CD4-positive, alpha-beta T cell (primary cell): ENCODE measurements around the gene KCNMA1. TPM values are rescaled to one million over a fixed set of nuclear protein-coding genes. Genes with fewer than 3 reads are reported as not detected.

Experiments
- ATAC-seq: fragments of 200-7000 bp; cut with Tn5 transposase; one replicate; pipeline ENCODE4 v1.10.0; 2022; ENCODE audit warnings: mild to moderate bottlenecking; ENCODE audit not compliant: poor library complexity
- CTCF ChIA-PET: fragments of 350-600 bp; sonication (Branson Sonifier 250); formaldehyde crosslinking; loops from one replicate; lab custom pipeline; 2021; ENCODE audit warnings: antibody characterized with exemption, inconsistent platforms; lab: Charles Lee
- POLR2A ChIA-PET: fragments of 350-600 bp; sonication (Branson Sonifier 250); formaldehyde crosslinking; loops from one replicate; lab custom pipeline; 2021; ENCODE audit warnings: antibody characterized with exemption, inconsistent platforms; lab: Charles Lee
- DNase-seq, 14 experiments: peaks; one replicate each; pipeline ENCODE4 v3.0.0-alpha.2; 2013 to 2020; ENCODE audit warnings: mixed read lengths in 2 of 14
- H3K27ac ChIP-seq, 2 donors: one replicate each; pipeline versions ENCODE4 v1.5.1 to v1.7.0; 2013; ENCODE audit warnings: low read length in 2 of 2, low read depth in 1 of 2, mild to moderate bottlenecking in 1 of 2
- H3K27me3 ChIP-seq, 2 experiments: 1 replicate in 1 of 2; 2 replicates in 1 of 2; pipeline versions ENCODE4 v1.6.1 to v1.7.0; 2013; ENCODE audit warnings: low read length in 2 of 2, control low read depth in 1 of 2, mild to moderate bottlenecking in 1 of 2, moderate library complexity in 1 of 2; ENCODE audit not compliant: insufficient read depth in 2 of 2, control insufficient read depth in 1 of 2
- H3K36me3 ChIP-seq: one replicate; pipeline ENCODE4 v1.6.1; 2013; ENCODE audit warnings: low read length, control low read depth; ENCODE audit not compliant: insufficient read depth
- H3K4me1 ChIP-seq: one replicate; pipeline ENCODE4 v1.6.1; 2013; ENCODE audit warnings: low read length, control low read depth; ENCODE audit not compliant: insufficient read depth
- H3K4me3 ChIP-seq: one replicate; pipeline ENCODE4 v1.5.1; 2013; ENCODE audit warnings: mild to moderate bottlenecking, low read length, moderate library complexity
- H3K9me3 ChIP-seq, 2 experiments: 1 replicate in 1 of 2; 2 replicates in 1 of 2; pipeline versions ENCODE4 v1.6.1 to v1.7.0; 2013; ENCODE audit warnings: low read length in 2 of 2, mild to moderate bottlenecking in 2 of 2, control low read depth in 1 of 2, moderate library complexity in 1 of 2; ENCODE audit not compliant: control insufficient read depth in 1 of 2, insufficient read depth in 1 of 2
- H3K27ac Mint-ChIP-seq: one replicate; pipeline ENCODE4 v1.8.0; 2020; ENCODE audit warnings: mixed read lengths
- H3K27me3 Mint-ChIP-seq: one replicate; pipeline ENCODE4 v1.8.0; 2021; ENCODE audit warnings: mixed read lengths
- H3K36me3 Mint-ChIP-seq: one replicate; pipeline ENCODE4 v1.8.0; 2021; ENCODE audit warnings: low read depth, mixed read lengths
- H3K4me1 Mint-ChIP-seq: one replicate; pipeline ENCODE4 v1.8.0; 2021; ENCODE audit warnings: low read depth, mixed read lengths
- H3K4me3 Mint-ChIP-seq: one replicate; pipeline ENCODE4 v1.8.0; 2020; ENCODE audit warnings: mild to moderate bottlenecking, mixed read lengths
- H3K9me3 Mint-ChIP-seq: one replicate; pipeline ENCODE4 v1.8.0; 2020; ENCODE audit warnings: mixed read lengths
- intact Hi-C, 2 experiments: fragments of 100-400 bp; cut with DNase I in 1 of 2; cut with micrococcal nuclease in 1 of 2; formaldehyde crosslinking; loops; one replicate each; pipeline versions ENCODE4 v1.15.1 to v1.9.0; 2023 to 2025; cut with DNase I, micrococcal nuclease
- total RNA-seq, 174 experiments: library from RNA in 2 of 174; stranded (reverse) in 2 of 174; gene quantifications; one replicate each; pipeline ENCODE4 v1.2.3 and lab custom pipeline; 2021 to 2026
- TF ChIP-seq, protein P1 (sequence below): fragments of 200-600 bp; IDR thresholded peaks from one replicate; pipeline ENCODE4 v1.8.0; 2022; ENCODE audit warnings: antibody characterized with exemption, mild to moderate bottlenecking

KCNMA1 gene
- total RNA-seq, 2 experiments from 2014 or later, result not detected

DNA sequence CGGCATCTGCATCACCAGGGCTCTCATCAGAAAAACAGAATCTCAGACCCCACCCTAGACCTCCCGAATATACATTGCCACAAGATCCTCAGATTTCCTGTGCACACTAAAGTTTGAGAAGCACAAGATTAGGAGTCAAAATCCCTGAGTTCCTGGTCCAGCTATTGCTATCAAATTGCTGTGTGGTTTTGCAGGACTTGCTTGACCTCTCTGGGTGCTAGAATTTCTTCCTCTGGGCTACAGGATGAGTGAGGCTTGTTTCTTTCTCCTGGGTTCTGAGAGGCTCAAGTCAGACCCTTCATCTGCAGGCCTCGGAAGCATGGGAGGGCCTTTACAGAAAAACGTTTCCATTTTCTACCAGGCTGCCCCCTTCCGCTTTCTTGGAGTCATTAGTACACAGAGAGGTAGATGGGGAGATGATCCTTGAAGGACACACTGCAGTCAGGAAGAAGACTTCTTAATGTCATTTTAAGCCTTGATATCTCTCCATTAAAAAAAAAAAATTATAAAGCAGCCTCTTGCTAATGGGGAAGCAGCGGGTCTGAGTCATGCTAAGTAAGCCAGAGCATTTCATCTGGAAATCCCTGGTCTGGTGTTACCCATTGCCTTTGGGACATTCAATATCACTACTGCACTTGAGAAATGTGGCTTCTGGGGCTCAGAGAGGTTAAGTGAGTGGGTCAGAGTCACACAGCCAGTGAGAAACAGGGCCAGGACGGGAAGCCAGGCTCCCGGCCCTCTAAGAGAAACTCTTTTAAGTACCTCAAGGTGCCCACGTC, 173.5 kb downstream of the KCNMA1 start:
- no peak overlapping the region for H3K27ac Mint-ChIP-seq
- TF ChIP-seq, protein P1, sequence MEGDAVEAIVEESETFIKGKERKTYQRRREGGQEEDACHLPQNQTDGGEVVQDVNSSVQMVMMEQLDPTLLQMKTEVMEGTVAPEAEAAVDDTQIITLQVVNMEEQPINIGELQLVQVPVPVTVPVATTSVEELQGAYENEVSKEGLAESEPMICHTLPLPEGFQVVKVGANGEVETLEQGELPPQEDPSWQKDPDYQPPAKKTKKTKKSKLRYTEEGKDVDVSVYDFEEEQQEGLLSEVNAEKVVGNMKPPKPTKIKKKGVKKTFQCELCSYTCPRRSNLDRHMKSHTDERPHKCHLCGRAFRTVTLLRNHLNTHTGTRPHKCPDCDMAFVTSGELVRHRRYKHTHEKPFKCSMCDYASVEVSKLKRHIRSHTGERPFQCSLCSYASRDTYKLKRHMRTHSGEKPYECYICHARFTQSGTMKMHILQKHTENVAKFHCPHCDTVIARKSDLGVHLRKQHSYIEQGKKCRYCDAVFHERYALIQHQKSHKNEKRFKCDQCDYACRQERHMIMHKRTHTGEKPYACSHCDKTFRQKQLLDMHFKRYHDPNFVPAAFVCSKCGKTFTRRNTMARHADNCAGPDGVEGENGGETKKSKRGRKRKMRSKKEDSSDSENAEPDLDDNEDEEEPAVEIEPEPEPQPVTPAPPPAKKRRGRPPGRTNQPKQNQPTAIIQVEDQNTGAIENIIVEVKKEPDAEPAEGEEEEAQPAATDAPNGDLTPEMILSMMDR, result no peak
- H3K36me3 Mint-ChIP-seq, result no peaks in the 10 kb centered on the region
- Histone ChIP-seq H3K27ac (no peak overlapping the region), H3K27me3 (peaks cover 0 to 2% of the 10 kb centered on the region in 2 experiments), H3K4me1 (no peaks in the 10 kb centered on the region), H3K36me3 (no peaks in the 10 kb centered on the region), H3K9me3 (peaks cover 0 to 3% of the 10 kb centered on the region in 2 experiments), H3K4me3 (no peak overlapping the region)
- intact Hi-C loops, result no loop called here
- H3K4me3 Mint-ChIP-seq, result no peak overlapping the region
- no peaks in the 10 kb centered on the region for H3K27me3 Mint-ChIP-seq
- H3K9me3 Mint-ChIP-seq, result no peaks in the 10 kb centered on the region
- H3K4me1 Mint-ChIP-seq, result no peaks in the 10 kb centered on the region
- CTCF ChIA-PET, result no interaction called here
- no peak for DNase-seq
- ATAC-seq, result no peak
- POLR2A ChIA-PET, result no interaction called here

DNA sequence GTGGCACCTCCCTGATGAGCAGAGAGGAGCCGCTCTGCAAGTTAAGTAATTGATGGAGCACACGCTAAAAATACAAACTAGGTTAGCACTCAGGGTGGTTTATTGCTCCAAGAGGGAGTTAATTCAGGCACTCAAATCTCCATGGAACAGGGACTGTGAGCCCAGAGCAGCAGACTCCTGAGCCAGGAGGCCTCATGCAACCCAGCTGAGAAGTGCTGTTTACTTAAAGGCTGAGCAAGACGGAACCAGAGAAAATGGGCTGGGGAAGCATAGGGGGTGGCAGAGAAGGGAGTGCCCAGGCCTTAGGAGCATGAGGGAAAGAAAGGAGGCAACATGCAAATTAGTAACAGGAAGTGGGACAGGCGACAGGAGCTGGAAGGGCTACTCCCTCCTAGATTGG, 174.1 kb downstream of the KCNMA1 start:
- no peaks in the 10 kb centered on the region for H3K4me1 ChIP-seq
- H3K27ac ChIP-seq, result no peak overlapping the region
- no peaks in the 10 kb centered on the region for H3K9me3 Mint-ChIP-seq
- peaks cover 0 to 3% of the 10 kb centered on the region in 2 experiments for H3K9me3 ChIP-seq
- H3K4me1 Mint-ChIP-seq, result no peaks in the 10 kb centered on the region
- ChIA-PET POLR2A (no interaction called here), CTCF (no interaction called here)
- ATAC-seq (no peak), DNase-seq (no peak)
- no peak overlapping the region for H3K27ac Mint-ChIP-seq
- H3K27me3 Mint-ChIP-seq, result no peaks in the 10 kb centered on the region
- H3K4me3 Mint-ChIP-seq, result no peak overlapping the region
- no peaks in the 10 kb centered on the region for H3K36me3 ChIP-seq
- no peak overlapping the region for H3K4me3 ChIP-seq
- peaks cover 0 to 3% of the 10 kb centered on the region in 2 experiments for H3K27me3 ChIP-seq
- TF ChIP-seq, protein P1, result no peak
- no peaks in the 10 kb centered on the region for H3K36me3 Mint-ChIP-seq
- intact Hi-C loops, result no loop called here

DNA sequence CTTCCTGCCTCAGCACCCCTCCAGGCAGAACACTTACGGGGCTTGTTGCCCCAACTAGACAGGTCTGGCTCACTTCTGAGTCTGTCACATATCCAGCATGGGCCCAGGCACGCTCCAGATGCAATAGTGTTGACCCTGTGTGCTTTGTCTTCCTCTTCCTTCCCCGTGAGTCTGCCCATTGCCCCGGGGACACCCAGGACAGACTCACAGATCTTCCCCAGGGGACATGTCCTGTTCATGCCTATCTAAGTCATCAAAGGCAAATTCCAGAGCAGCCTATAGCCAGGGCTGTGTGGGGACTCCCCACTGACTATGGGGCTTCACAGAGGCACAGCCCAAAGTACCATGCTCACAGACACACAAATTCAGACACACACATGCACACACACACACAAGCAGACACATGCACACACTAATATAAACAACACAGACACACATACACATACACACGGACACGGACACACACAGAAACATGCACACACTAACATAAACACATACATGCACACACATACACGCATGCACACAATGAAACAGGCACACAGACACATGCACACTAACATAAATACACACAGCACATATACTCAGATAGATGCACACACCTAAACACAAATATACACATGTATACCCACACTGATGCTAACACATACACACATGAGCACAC, 175.8 kb downstream of the KCNMA1 start:
- TF ChIP-seq, protein P1, result no peak
- H3K4me1 ChIP-seq, result no peaks in the 10 kb centered on the region
- H3K27me3 ChIP-seq, result peaks cover 0 to 5% of the 10 kb centered on the region in 2 experiments
- H3K27ac ChIP-seq, result no peak overlapping the region
- Mint-ChIP-seq H3K27me3 (no peaks in the 10 kb centered on the region), H3K36me3 (no peaks in the 10 kb centered on the region), H3K27ac (no peak overlapping the region), H3K4me1 (no peaks in the 10 kb centered on the region), H3K9me3 (no peaks in the 10 kb centered on the region), H3K4me3 (no peak overlapping the region)
- H3K9me3 ChIP-seq, result peaks cover 0 to 3% of the 10 kb centered on the region in 2 experiments
- no peak for ATAC-seq
- DNase-seq, result no peak
- ChIA-PET POLR2A (no interaction called here), CTCF (no interaction called here)
- no peak overlapping the region for H3K4me3 ChIP-seq
- intact Hi-C loops, result no loop called here
- no peaks in the 10 kb centered on the region for H3K36me3 ChIP-seq
